ENCODE data around the gene FYB2. TPM values are rescaled to one million over a fixed set of nuclear protein-coding genes. Genes with fewer than 3 reads are reported as not detected.

Gene FYB2
- total RNA-seq, 1 donor from 2014 or later: 1.3 TPM

- Mint-ChIP-seq H3K9me3 (no peaks in the 10 kb centered on the region), H3K36me3 (no peaks in the 10 kb centered on the region), H3K27ac (no peak overlapping the region), H3K4me3 (no peak overlapping the region), H3K27me3 (peaks cover 6% of the 10 kb centered on the region), H3K4me1 (ENCODE audit: unreplicated experiment) (no peaks in the 10 kb centered on the region)
- DNase-seq (ENCODE audit: extremely low spot score, unreplicated experiment): no peak
- TF ChIP-seq CTCF (conservative IDR thresholded peaks at IDR 0.05): no peak
These were observed 45.7 kb downstream of the FYB2 start for GRCh38 chr1:56773341-56774066.

GRCh38 chr1:56771717-56772116 is 47.5 kb downstream of the FYB2 start:
- H3K4me3 Mint-ChIP-seq: no peak overlapping the region
- TF ChIP-seq CTCF (conservative IDR thresholded peaks at IDR 0.05): no peak
- H3K27me3 Mint-ChIP-seq: peaks cover 6% of the 10 kb centered on the region
- H3K4me1 Mint-ChIP-seq (ENCODE audit: unreplicated experiment): peaks cover 5% of the 10 kb centered on the region
- no peak overlapping the region for H3K27ac Mint-ChIP-seq
- no peaks in the 10 kb centered on the region for H3K9me3 Mint-ChIP-seq
- DNase-seq (ENCODE audit: extremely low spot score, unreplicated experiment): no peak
- no peaks in the 10 kb centered on the region for H3K36me3 Mint-ChIP-seq

- Mint-ChIP-seq H3K9me3 (no peaks in the 10 kb centered on the region), H3K27me3 (peaks cover 4% of the 10 kb centered on the region), H3K4me3 (no peak overlapping the region), H3K4me1 (ENCODE audit: unreplicated experiment) (no peaks in the 10 kb centered on the region), H3K27ac (no peak overlapping the region), H3K36me3 (no peaks in the 10 kb centered on the region)
- no peak for TF ChIP-seq CTCF (conservative IDR thresholded peaks at IDR 0.05)
- DNase-seq (ENCODE audit: extremely low spot score, unreplicated experiment): no peak
These were observed 60.4 kb downstream of the FYB2 start for GRCh38 chr1:56758794-56759193.

GRCh38 chr1:56758135-56758534 is 61.1 kb downstream of the FYB2 start:
- Mint-ChIP-seq H3K27ac (no peak overlapping the region), H3K4me3 (no peak overlapping the region), H3K9me3 (no peaks in the 10 kb centered on the region), H3K27me3 (peaks cover 4% of the 10 kb centered on the region), H3K4me1 (ENCODE audit: unreplicated experiment) (no peaks in the 10 kb centered on the region), H3K36me3 (no peaks in the 10 kb centered on the region)
- TF ChIP-seq CTCF (conservative IDR thresholded peaks at IDR 0.05): peak; percentile 22
- no peak for DNase-seq (ENCODE audit: extremely low spot score, unreplicated experiment)

GRCh38 chr1:56755911-56756310 is 63.3 kb downstream of the FYB2 start:
- peaks cover 4% of the 10 kb centered on the region for H3K27me3 Mint-ChIP-seq
- TF ChIP-seq CTCF (conservative IDR thresholded peaks at IDR 0.05): no peak
- no peak overlapping the region for H3K27ac Mint-ChIP-seq
- no peaks in the 10 kb centered on the region for H3K36me3 Mint-ChIP-seq
- no peaks in the 10 kb centered on the region for H3K4me1 Mint-ChIP-seq (ENCODE audit: unreplicated experiment)
- H3K4me3 Mint-ChIP-seq: no peak overlapping the region
- no peak for DNase-seq (ENCODE audit: extremely low spot score, unreplicated experiment)
- H3K9me3 Mint-ChIP-seq: no peaks in the 10 kb centered on the region

Data from type B pancreatic cell (in vitro differentiated cells).